Ascending aorta (tissue), 2 donors: ENCODE results near the gene MYH14. TPM values are rescaled to one million over a fixed set of nuclear protein-coding genes. Genes with fewer than 3 reads are reported as not detected.

ENCODE experiments used
- DNase-seq, 2 donors: peaks; one replicate each; pipeline ENCODE4 v3.0.0-alpha.2; 2019; ENCODE audit warnings: low spot score in 2 of 2
- H3K27ac ChIP-seq, 2 donors: fragments of 200-600 bp; sonication (generic); one replicate each; pipeline ENCODE4 v1.5.1; 2016 to 2017; ENCODE audit warnings: mild to moderate bottlenecking in 1 of 2
- H3K27me3 ChIP-seq: fragments of 200-600 bp; sonication (generic); one replicate; pipeline ENCODE4 v1.5.1; 2017
- H3K36me3 ChIP-seq, 2 donors: fragments of 200-600 bp; sonication (generic); one replicate each; pipeline ENCODE4 v1.5.1; 2016
- H3K4me1 ChIP-seq, 2 donors: fragments of 200-600 bp; sonication (generic); one replicate each; pipeline ENCODE4 v1.5.1; 2016 to 2017; ENCODE audit warnings: mild to moderate bottlenecking in 1 of 2
- H3K4me3 ChIP-seq, 2 donors: fragments of 200-600 bp; sonication (generic); one replicate each; pipeline ENCODE4 v1.5.1; 2016 to 2017; ENCODE audit warnings: mild to moderate bottlenecking in 1 of 2
- H3K9me3 ChIP-seq, 2 donors: fragments of 200-600 bp; sonication (generic); one replicate each; pipeline ENCODE4 v1.5.1; 2016
- CTCF ChIP-seq, 3 experiments: fragments of 200-600 bp in 2 of 3; fragments of 450-650 bp in 1 of 3; sonication (generic) in 2 of 3; IDR thresholded peaks; one replicate each; pipeline ENCODE4 v1.5.1; 2016 to 2019; ENCODE audit warnings: antibody characterized with exemption in 3 of 3, mild to moderate bottlenecking in 1 of 3, moderate library complexity in 1 of 3
- intact Hi-C: fragments of 100-400 bp; cut with DNase I; formaldehyde crosslinking; loops from one replicate; pipeline ENCODE4 v1.15.1; 2023
- total RNA-seq: library from RNA; depleted of rRNA; stranded (reverse); fragments of >200 nt; gene quantifications from one replicate; pipeline ENCODE4 v1.1.0, GENCODE V29; 2016

Gene MYH14
- total RNA-seq, 1 donor from 2014 or later: 8.6 TPM

GRCh38 chr19:50300814-50301606 is 97.6 kb downstream of the MYH14 start:
- TF ChIP-seq CTCF (IDR thresholded peaks at IDR 0.05): no peak
- intact Hi-C loops: no loop called here
- Histone ChIP-seq H3K36me3 (peaks cover 0 to 16% of the 10 kb centered on the region in 2 donors), H3K27ac (no peak overlapping the region), H3K4me1 (no peaks in the 10 kb centered on the region), H3K9me3 (no peaks in the 10 kb centered on the region), H3K27me3 (no peaks in the 10 kb centered on the region), H3K4me3 (no peak overlapping the region)
- DNase-seq: no peak

- Histone ChIP-seq H3K36me3 (peaks cover 0 to 16% of the 10 kb centered on the region in 2 donors), H3K4me1 (no peaks in the 10 kb centered on the region), H3K9me3 (no peaks in the 10 kb centered on the region), H3K4me3 (no peak overlapping the region), H3K27ac (no peak overlapping the region), H3K27me3 (no peaks in the 10 kb centered on the region)
- intact Hi-C loops: no loop called here
- no peak for TF ChIP-seq CTCF (IDR thresholded peaks at IDR 0.05)
- DNase-seq: no peak
These were observed 98.2 kb downstream of the MYH14 start for GRCh38 chr19:50301607-50301971.

- Histone ChIP-seq H3K9me3 (no peaks in the 10 kb centered on the region), H3K27me3 (no peaks in the 10 kb centered on the region), H3K27ac (no peak overlapping the region), H3K36me3 (peaks cover 0 to 16% of the 10 kb centered on the region in 2 donors), H3K4me1 (no peaks in the 10 kb centered on the region), H3K4me3 (no peak overlapping the region)
- TF ChIP-seq CTCF (IDR thresholded peaks at IDR 0.05): no peak
- intact Hi-C loops: no loop called here
- no peak for DNase-seq
These were observed 100.1 kb downstream of the MYH14 start for GRCh38 chr19:50303558-50303957.

- DNase-seq: no peak
- Histone ChIP-seq H3K4me1 (no peaks in the 10 kb centered on the region), H3K4me3 (no peak overlapping the region), H3K27me3 (peaks cover 8% of the 10 kb centered on the region), H3K36me3 (no peaks in the 10 kb centered on the region), H3K9me3 (no peaks in the 10 kb centered on the region), H3K27ac (no peak overlapping the region)
- no peak for TF ChIP-seq CTCF (IDR thresholded peaks at IDR 0.05)
- intact Hi-C loops: no loop called here
These were observed 105.6 kb downstream of the MYH14 start for GRCh38 chr19:50308991-50309390.

- DNase-seq: no peak
- no peak overlapping the region for H3K4me3 ChIP-seq
- no peak for TF ChIP-seq CTCF (IDR thresholded peaks at IDR 0.05)
- H3K4me1 ChIP-seq: no peaks in the 10 kb centered on the region
- no peaks in the 10 kb centered on the region for H3K36me3 ChIP-seq
- intact Hi-C loops: no loop called here
- no peaks in the 10 kb centered on the region for H3K9me3 ChIP-seq
- H3K27ac ChIP-seq: no peak overlapping the region
- H3K27me3 ChIP-seq: peaks cover 8% of the 10 kb centered on the region
These were observed 106.1 kb downstream of the MYH14 start for GRCh38 chr19:50309396-50310125.
